IPS DF 4.7 (cell line): Measurements from ENCODE around the gene TXNDC11.
A peak's percentile ranks its signal among the peaks of the same experiment; 100 is the strongest.

Source experiments
- DNase-seq: peaks from one replicate; pipeline ENCODE4 v3.0.0-alpha.2; 2013; ENCODE audit warnings: low spot score; ENCODE audit errors: extremely low read depth

The TXNDC11 gene

GRCh38 chr16:11662582-11662981, 80.1 kb downstream of the TXNDC11 start:
- no peak for DNase-seq

- DNase-seq: no peak
Observed at GRCh38 chr16:11660565-11660964, 82.1 kb downstream of the TXNDC11 start.

GRCh38 chr16:11658896-11659708, 83.6 kb downstream of the TXNDC11 start:
- DNase-seq: no peak

- DNase-seq: no peak
Observed at GRCh38 chr16:11657556-11657955, 85.1 kb downstream of the TXNDC11 start.

- no peak for DNase-seq
Observed at GRCh38 chr16:11655655-11656054, 87.0 kb downstream of the TXNDC11 start.

- DNase-seq: no peak
Observed at GRCh38 chr16:11651796-11652195, 90.9 kb downstream of the TXNDC11 start.

GRCh38 chr16:11650641-11651591, 91.7 kb downstream of the TXNDC11 start:
- no peak for DNase-seq

- DNase-seq: no peak
Observed at GRCh38 chr16:11649276-11649675, 93.4 kb downstream of the TXNDC11 start.

- no peak for DNase-seq
Observed at GRCh38 chr16:11642765-11643116, 99.9 kb downstream of the TXNDC11 start.

GRCh38 chr16:11640987-11641817, 101.5 kb downstream of the TXNDC11 start:
- no peak for DNase-seq

GRCh38 chr16:11639925-11640899, 102.4 kb downstream of the TXNDC11 start:
- no peak for DNase-seq

- no peak for DNase-seq
Observed at GRCh38 chr16:11639008-11639562, 103.6 kb downstream of the TXNDC11 start.

- DNase-seq: no peak
Observed at GRCh38 chr16:11638140-11638539, 104.5 kb downstream of the TXNDC11 start.

- no peak for DNase-seq
Observed at GRCh38 chr16:11637320-11637719, 105.3 kb downstream of the TXNDC11 start.

- peak; percentile 98 for DNase-seq
Observed at GRCh38 chr16:11636172-11636721, 106.4 kb downstream of the TXNDC11 start.

- DNase-seq: no peak
Observed at GRCh38 chr16:11635679-11636171, 106.9 kb downstream of the TXNDC11 start.

- DNase-seq: no peak
Observed at GRCh38 chr16:11635113-11635652, 107.5 kb downstream of the TXNDC11 start.

- DNase-seq: no peak
Observed at GRCh38 chr16:11634312-11634711, 108.3 kb downstream of the TXNDC11 start.

- DNase-seq: no peak
Observed at GRCh38 chr16:11633113-11633512, 109.5 kb downstream of the TXNDC11 start.
